ENCODE measurements around the gene SUDS3. TPM values are rescaled to one million over a fixed set of nuclear protein-coding genes. Genes with fewer than 3 reads are reported as not detected.
"Not testable (repeated sequence)": the region's sequence is repeated elsewhere in the genome, so short reads cannot be mapped to it uniquely, and the experiment has no call there.

Gene SUDS3
- total RNA-seq, 1 experiment from 2014 or later, result 33.5 TPM

DNA sequence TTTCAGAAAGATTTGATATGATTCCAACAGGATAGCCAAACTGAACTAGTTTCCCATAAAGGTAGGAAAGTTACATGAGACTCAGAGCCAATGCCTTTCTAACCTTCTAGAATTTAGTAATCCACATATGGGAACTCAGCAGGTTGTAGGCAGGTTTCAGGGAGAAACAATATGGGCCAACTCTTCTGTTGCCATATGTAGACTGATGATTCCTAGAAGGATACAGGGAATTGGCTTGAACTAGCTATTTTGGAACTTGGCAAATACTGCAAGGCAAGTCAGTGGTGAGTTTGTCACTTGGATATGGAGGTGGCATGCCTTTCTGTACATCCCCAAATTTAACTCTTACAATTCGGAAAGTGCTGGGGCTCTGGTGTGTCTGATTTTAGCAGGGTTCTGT lies 15.5 kb downstream of the SUDS3 start:
- DNase-seq (ENCODE audit: low read depth), result no peak

DNA sequence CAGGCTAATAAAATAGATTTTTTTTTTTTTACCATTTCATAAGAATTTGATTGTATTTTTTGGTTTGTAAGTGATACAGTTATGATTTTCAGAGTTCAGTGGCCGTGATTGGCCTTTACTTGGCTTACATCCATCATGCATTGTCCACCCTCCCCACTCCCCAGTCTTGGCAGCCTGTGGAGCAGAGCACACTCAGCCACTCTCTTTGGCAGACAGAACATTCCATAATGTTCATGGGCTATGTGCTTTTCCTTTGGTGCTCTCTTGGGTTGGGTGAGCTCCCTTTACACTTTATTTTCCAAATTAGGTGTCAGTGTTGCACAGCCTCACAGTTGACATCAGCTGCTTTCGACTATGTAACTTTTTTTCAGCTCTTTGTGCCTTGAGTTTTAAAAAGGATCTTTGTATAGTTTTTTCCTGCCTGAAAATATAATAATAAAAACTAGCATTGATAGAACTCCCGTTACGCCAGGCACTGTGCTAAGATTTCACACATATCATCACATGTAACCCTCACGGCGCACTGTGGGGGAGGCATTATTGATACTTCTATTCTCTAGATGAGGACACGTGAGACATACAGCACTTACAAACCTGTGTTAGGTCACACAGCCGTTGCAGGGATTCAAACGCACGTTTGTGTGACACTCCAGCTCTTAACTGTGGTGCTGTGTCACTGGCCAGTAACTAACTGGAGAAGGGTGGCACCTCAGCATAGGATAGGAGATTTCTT lies 21.5 kb downstream of the SUDS3 start:
- DNase-seq (ENCODE audit: low read depth), result no peak

DNA sequence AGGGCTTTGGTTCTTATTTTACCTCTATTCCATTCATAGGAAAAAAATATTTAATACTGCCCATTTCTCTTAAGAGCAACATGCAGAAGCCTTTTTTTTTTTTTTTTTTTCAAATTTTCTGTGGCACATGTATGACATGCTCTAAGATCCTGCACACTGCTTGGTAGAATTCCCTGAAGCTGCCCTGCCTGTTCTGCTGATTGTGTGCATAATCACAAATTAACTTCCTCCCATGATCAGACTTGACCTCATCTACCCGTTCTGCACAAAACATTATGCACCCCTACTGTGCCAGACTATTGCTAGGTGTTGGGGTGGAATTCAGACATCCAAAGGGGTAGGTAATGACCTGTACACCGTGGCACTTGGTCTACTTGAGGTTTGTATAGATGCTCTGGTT lies 22.2 kb downstream of the SUDS3 start:
- no peak for DNase-seq (ENCODE audit: low read depth)

DNA sequence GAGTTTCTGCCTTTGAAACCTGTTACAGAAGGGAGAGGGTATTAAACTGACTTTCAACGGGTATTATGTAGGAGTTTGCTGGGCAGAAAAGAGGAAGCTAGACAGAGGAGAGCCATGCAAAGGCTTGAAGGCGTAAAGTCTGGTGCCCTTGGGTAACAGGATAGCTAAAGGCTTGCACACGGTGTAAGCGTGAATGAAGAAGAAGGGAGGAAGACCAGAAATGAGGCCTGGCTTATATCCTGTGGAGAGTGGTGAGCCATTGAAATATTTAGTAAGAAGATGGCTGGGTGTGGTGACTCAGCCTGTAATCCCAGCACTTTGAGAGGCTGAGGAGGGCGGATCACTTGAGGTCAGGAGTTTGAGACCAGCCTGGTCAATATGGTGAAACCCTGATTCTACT lies 22.6 kb downstream of the SUDS3 start:
- peak; percentile 40 for DNase-seq (ENCODE audit: low read depth)

- DNase-seq (ENCODE audit: low read depth), result peak; percentile 59
Measured at GRCh38 chr12:118402251-118402650, 25.9 kb downstream of the SUDS3 start.

DNA sequence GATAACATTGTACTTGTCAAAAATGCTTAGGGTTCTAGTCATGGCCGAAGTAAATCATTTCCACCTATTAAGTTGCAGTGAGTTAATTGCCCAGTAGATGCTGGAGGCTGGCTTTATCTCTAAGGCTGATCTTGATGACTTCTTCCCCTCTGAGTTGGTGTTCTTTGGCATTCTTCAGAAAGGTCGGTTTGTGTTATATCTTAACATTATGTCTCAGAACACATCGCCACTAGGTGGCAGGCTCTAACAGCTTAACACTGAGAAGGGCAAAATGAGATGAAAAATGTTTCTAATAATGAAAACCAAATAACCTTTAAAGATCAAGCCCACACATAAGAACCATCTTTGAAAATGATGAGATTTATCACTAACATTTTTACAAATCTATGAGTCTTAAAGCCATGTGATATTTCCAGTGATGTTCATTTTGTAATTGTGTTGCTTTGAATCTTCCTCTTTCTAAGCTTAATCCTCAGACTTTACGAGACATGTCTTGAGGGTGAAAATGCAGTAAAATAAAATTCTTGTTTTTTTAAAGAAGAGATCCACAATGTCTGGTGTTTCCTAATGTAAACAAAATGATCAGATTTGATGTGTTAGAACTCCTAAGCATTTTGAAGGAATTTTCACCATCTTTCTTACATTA lies 28.6 kb downstream of the SUDS3 start:
- peak; percentile 48 for DNase-seq (ENCODE audit: low read depth)

GRCh38 chr12:118408241-118408640 lies 31.9 kb downstream of the SUDS3 start:
- not testable (repeated sequence) for DNase-seq (ENCODE audit: low read depth)

GRCh38 chr12:118409834-118410233 lies 33.5 kb downstream of the SUDS3 start:
- no peak for DNase-seq (ENCODE audit: low read depth)

- DNase-seq (ENCODE audit: low read depth), result no peak
Measured at GRCh38 chr12:118417942-118418341, 41.6 kb downstream of the SUDS3 start.

DNA sequence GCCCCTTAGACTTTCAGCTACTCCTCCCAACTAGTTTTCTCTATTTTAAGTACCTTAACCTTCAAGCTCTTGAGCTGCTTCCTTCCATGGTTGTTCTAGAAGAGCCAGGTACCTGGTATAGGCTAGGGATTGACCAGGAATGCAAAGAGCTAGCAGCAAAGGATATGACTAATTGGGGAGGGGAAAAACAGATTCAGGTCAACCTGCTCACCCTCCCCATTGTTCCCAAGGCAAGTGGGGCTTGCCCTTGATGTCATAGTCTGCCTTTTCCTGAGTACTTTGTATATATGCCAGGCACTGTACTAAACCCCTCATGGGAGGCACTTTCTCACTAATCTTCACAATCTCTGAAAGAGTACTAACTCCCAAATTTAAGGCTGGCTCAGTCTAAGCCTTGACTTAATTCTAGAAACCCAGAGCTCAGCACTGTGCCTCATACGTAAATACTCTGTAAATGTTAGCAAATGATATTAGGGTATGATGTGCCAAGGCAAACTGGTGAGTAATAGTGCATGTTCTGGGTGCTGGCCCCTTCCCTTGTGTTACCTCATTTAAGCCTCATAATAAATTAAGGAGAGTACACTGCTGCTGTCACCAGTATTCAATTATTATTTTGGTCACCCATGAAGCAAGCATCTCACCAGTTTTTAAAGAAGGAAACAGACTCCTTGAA lies 42.2 kb downstream of the SUDS3 start:
- peak; percentile 85 for DNase-seq (ENCODE audit: low read depth)

- no peak for DNase-seq (ENCODE audit: low read depth)
Measured at GRCh38 chr12:118420673-118421072, 44.3 kb downstream of the SUDS3 start.

DNA sequence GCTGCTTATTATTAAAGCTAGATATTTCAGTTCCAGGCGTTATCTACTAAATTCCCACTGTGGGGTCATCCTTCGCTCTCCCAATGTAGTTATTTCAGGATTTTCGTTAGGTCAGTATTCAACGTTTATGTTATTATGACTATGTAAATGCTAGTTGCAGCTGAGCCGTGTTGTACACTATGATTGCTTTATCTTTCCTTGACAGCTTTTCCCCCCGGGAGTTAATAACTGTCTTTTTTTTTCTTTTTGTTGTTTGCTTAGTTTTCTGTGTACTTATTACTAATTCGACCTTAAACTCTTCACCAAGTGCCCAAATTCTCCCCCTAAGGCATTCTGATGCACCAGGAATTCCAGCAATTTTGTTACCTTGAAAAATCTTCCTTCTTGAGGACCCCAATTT lies 48.5 kb downstream of the SUDS3 start:
- no peak for DNase-seq (ENCODE audit: low read depth)

- DNase-seq (ENCODE audit: low read depth), result no peak
Measured at GRCh38 chr12:118425364-118425763, 49.0 kb downstream of the SUDS3 start.

DNA sequence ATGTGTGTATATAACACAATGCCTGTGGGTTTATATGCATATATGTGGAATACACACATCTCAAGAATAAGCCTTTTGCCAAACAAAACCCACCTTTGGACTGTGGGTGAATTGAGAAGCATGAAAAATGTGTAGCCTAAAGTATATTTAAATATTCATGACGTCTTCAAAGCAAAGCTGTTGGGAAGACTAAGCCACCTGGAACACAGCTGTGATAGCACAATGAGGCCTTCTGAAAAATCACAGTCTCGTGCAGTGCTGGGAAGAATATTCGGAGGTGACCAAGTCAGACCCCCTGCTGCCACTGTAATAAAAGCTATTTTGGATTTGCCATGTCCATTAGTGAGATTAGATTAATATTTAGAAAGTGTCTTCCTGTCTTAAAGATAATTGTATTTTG lies 51.5 kb downstream of the SUDS3 start:
- DNase-seq (ENCODE audit: low read depth), result no peak

- no peak for DNase-seq (ENCODE audit: low read depth)
Measured at GRCh38 chr12:118428643-118429042, 52.3 kb downstream of the SUDS3 start.

GRCh38 chr12:118429688-118430383 lies 53.5 kb downstream of the SUDS3 start:
- DNase-seq (ENCODE audit: low read depth), result no peak

DNA sequence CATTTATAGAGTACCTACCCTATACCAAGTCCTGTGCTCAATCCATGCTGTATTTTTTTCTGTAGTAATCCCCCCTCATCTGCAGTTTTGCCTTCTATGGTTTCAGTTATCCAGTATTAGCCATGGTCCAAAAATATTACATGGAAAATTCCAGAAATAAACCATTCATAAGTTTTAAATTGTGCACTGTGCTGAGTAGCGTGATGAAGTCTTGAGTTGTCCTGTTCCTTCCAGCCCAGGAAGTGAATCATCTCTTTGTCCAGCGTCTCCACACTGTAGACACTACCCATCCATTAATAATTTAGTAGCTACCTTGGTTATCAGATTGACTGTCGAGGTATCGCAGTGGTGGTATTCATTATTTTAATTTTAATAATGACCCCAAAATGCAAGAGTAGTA lies 54.2 kb downstream of the SUDS3 start:
- DNase-seq (ENCODE audit: low read depth), result peak; percentile 28

DNA sequence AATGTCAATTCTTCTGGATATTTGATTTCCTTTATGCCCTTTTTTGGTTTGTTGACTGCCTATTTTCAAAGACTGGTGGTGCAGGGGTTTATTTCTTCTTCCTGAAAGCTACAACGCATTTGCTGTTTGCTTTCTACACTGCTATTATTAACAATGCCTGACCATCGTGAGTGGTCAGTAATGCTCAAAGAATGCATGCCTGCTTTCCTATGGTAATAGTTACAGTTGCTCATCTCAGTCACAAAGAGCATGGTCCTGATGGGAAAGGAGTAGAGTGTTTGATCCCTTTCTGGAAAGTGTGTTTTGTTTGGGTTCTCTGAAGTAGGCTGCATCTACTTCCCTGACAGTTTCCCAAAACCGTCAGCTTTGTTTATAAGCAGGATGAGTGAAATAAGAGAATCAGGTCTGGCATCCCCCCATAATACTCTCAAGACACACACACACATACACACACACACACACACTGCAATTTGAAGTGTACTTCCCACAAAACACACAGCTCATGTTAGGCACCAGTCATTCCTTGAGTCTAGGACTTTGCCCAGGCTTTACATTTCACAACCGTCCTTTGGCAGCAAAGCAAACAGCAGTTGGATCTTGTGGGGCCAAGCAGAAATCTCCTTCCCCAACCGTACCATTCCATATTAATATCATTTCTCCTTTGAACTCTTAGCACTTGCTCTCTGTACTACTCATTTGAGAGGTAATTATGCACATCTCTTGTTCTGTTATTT lies 56.6 kb downstream of the SUDS3 start:
- DNase-seq (ENCODE audit: low read depth), result peak; percentile 7

DNA sequence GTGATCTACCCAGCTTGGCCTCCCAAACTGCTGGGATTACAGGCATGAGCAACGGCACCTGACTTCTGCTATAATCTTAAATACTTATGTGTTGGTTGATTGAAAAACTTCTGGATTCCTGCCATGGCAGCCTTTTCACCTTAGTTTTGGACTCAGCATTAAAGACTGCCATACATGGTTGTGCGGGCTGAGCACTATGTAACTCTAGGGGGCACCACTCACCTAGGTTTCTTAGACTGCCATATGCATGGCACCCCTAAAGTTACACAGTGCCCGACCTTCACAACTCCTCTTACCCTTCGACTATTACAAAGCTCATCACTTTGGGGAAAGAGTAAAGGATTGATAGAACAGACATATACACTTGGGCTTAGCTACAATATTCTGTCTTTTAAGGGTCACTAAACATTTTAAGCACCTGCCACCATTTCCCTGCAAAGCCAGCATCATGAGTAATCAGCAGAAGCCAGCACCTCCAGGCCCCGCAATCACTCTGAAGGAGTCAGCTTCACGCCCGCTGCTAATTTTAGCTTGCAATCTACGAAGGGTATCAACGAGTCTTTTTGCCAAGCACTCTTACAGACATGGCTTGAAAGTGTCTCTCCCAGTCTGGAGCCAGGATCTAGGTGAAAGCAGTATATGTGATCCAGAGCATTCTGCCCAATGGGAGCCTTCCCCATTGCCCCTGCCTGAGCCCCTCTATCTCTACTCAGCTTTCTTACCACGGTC lies 59.8 kb downstream of the SUDS3 start:
- DNase-seq (ENCODE audit: low read depth), result peak; percentile 13

DNA sequence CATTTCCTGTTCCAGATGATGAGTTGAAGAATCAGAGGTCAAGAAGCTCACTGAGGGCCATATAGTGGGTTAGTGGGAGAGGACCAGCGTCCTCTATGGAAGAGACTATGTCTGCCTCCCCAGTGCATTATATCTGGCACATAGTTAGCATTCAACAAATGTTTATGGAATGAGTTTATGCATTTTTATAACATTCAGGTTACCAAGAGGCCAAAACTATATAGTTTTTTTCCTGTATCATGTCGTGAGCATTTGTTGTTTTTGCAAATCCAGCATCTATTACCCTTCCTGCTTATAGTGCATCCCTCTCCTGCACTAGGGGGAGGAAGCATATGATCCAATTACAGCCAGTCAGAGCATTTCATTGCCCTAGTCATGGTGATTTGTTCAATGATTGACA lies 60.6 kb downstream of the SUDS3 start:
- peak; percentile 47 for DNase-seq (ENCODE audit: low read depth)

DNA sequence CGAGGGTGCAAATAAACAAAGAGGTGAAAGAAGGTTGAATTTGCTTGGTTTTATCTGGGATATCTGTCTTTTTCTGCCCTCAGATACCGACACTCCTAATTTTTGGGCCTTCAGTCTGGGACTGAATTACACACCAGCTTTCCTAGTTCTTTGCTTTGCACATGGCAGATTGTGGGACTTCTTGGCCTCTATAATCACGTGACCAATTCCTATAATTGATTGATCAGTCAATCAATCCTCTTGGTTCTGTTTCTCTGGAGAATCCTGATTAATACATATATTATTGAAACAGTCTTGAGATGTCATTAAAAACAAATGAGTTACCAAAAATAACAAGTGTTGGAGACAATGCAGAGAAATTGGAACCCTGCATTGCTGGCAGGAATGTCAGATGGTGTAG lies 62.7 kb downstream of the SUDS3 start:
- DNase-seq (ENCODE audit: low read depth), result no peak
